Left hindlimb (tissue), 1 donor: ENCODE data around the gene TFEB.
A peak's percentile ranks its signal among the peaks of the same experiment; 100 is the strongest.

Source experiments
- DNase-seq: peaks from one replicate; pipeline ENCODE4 v3.0.0-alpha.2; 2018

Gene TFEB

DNA sequence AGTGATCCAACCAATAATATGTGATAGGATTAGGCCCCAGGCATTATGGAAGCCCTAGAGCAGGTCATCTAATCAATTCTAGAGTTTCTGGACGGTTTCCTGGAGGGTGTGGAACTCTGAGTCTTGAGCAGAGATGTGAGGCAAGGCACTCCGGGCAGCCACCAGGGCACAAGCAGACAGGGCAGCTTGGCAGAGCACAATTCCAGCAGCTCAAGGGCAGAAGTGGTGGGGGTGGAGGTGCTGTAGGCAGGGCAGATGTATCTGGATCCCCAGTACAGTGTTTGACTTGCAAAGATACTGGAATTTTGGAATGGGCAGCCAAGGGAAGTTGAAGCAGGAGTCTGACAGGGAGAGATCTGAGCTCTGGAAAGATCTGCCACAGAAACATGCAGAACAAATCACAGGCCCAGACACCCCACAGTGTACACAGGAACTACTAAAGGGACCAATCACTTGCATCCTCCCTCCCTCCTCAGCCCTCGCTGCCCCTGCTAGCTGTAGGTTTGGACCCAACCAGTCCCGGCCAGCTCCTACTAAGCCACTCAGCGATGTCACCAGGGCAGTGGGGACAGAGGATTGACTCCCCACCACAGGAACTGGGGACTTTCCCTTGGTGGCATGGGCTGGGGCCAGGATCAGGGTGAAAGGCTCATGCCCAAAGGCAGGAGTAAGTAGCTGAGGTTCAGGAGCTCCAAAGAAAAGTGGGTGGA is 47.0 kb downstream of the TFEB start:
- peak; percentile 27 for DNase-seq

DNA sequence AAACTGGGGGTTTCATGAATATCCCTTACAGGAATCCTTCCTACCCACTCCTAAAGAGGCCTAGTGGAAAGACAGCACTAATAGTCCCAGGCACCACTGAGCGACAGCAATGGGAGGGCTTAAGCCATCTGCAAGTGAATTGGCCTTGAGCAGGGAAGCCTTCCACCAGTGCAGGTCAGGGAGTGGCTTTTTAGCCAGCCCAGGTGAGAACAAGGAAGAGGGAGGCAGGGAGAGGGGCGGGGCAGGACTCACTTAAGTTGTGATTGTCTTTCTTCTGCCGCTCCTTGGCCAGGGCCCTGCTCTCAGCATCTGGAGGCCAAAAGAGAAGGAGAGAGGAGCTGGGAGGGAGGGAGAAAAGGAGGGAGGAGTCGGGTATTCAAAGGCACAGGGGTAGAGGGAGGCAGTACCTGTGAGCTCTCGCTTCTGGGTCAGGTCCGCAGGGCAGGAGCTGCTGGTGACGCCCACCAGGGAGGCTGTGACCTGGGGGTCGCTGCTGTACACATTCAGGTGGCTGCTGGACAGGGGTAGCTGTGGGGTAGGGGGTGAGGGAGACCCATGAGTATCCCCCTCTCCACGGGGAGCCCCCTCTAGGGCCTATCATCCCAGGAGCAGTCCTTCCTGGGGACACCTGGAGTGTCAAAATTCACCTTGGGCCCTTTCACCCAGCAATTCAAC is 47.8 kb downstream of the TFEB start:
- DNase-seq = peak; percentile 18

DNA sequence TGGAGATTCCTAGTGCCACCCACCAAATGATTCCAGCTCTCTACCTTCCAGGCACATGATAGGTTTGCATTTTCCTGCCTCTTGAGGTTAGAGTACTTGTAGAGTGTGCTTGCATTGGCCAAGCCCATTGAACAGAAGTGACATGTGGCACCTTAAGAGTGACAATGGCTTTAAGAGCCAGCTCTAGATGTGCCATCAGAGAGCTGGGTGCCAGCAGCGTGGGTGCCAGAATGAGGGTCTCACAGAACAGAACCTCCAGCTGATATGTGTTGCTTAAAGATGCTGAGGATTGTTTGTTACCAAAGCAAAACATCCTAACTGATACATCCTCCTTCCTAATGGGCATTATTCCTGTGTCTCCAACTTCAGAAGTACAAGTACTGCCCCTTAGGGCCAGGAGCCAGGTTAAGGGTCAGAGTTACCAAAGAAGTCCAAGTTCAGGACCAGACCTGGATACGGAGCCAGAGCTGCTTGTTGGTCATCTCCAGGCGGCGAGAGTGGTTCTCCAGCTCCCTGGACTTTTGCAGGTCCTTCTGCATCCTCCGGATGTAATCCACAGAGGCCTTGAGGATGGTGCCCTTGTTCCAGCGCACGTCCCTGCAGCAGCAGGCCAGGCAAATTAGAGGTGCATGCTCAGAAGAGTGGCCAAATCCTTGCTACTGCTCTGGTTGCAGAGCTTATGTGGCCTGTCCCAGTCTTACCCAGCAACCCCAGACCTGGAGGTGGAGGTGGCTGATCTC is 49.6 kb downstream of the TFEB start:
- no peak for DNase-seq

DNA sequence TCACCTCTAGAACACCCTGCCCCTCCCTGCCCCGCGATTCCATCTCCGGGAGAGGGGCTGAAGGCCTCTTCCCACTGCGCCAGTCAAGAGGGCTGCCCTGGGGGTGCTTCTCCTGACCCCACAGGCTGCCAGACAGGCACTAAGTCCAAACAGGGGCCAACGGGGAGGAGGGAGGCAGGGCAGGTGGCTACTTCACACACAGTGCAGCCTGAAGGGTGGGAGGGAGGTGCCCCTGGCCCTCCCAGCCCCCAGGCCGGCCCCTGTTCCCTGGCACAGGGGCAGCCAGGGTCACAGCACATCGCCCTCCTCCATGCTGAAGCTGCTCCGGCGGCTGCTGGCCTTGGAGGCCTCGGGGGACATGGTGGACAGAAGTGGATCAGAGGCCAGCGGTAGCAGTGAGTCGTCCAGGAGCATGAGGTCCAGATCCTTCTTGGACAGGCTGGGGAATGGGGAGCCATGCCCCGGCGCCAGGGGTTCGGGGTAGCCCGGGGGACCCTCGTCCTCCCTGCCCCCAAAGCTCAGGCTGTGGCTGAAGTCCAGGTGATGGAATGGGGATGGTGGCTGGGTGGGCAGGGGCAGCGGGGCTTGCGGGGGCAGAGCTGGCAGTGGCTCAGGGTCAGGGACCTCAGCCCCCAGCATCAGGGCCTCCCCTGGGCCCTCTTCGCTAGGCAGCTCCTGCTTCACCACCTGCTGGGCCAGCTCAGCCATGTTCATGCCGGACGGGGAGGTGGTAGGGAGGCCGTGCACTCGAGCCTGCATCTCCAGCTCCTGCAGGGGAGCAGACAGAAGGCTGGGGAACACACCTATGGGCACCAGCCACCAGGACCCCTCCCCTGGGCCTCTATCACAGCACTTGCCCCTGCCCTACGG is 50.9 kb downstream of the TFEB start:
- DNase-seq = no peak

DNA sequence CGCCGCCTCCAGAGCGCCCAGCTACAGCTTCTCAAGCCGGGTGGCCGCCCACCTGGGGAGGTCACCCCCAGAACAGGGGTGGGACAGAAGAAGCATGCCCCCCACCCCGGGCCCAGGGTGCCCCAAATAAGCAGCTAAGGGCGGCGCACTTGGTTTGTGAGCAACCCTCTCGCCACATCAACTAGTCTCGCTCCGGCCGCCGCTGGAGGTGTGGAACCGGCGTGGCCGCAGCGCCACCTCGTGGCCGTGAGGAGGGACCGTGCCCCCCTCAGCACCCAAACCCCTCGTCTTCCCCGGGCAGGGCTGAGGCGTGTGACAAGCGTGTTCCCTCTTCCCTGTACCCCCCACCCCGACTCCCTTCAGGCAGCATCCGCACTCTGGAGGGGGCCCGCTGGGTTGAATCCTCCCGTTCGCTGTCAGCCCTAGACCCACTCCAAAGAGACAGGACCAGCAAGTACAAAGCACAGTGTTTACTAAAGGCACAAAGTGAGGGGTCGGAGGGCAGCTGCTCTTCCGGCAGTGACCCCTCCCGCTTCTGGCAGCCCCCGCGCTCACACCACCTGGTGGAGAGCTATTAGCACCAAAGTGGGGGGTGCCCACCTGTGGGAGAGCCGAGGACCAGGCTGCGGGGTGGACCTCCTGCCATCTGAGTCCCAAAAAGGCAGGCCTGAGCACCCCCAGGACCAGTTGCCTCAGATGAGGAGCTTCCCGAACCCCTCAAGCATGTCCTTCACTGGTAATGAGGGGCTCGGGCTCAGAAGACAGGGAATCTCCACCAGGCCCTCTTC is 51.7 kb downstream of the TFEB start:
- peak; percentile 90 for DNase-seq

DNA sequence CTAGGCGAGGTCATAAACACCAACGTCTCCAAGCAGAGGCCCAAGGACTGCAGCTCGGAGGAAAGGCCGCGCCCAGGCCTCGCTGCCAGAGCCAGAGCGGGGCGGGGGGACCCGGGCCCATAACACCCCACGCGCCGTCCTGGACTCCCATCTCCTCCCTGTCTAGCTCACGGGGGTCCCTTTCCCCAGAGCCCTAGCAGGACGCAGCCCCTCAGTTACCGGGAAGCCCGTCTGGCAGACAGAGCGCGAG is 52.2 kb downstream of the TFEB start:
- DNase-seq = no peak

DNA sequence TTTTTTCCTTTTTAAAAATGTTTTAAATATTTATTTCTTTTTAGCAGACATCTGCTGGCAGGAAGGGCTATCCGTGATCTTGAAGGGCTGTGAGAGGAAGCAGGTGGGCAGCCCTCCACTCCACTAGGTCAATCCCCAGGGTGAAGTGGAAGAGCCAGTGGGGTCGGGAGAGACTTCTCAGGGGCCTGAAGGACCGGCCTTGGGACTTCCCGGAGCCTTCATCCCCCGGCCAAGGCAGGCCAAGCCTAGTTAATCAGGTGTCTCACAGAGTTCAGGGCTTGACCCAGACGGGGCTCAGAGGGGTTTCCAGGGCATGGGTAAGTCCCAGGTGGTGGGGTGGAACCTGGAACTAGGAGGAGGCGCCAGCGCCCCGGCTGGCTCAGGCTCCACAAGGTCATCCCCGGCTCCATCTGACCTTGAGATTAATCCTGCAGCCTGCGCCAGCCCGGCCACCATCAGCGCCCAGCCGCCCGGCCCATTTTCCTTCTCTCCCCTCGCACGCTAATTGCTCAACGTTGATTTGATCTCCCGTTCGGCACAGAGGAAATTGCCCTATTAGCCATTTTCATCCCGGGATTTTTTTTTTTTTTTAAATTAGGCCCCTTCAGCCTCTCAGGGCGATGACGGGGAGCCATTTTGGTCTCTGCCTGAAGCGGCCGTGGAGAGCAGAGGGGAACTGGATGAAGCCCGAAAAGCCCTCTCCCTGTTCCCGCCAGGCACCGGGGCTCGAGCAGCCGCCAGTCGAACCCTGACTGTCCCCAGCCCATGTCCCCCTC is 52.7 kb downstream of the TFEB start:
- no peak for DNase-seq

DNA sequence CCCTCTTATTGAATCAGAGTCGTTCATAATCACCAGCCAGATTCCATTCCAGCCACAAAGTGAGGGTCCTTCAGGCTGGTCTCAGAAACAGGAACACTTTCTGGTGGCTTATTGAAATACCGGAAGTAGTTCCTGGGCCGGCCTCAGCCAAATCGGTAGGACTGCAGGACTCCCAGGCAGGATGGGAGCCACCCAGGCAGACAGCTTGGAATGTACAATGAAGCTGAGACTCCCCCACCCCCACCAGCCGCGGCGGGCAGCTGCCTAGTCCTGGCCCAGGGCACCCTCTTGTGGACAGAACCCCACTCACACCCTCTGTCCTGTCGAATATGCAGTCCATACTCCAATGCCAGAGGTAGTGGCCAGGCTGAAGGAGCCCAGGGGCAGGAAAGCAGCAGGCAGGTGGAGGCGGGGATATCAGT is 53.3 kb downstream of the TFEB start:
- DNase-seq = peak; percentile 95

DNA sequence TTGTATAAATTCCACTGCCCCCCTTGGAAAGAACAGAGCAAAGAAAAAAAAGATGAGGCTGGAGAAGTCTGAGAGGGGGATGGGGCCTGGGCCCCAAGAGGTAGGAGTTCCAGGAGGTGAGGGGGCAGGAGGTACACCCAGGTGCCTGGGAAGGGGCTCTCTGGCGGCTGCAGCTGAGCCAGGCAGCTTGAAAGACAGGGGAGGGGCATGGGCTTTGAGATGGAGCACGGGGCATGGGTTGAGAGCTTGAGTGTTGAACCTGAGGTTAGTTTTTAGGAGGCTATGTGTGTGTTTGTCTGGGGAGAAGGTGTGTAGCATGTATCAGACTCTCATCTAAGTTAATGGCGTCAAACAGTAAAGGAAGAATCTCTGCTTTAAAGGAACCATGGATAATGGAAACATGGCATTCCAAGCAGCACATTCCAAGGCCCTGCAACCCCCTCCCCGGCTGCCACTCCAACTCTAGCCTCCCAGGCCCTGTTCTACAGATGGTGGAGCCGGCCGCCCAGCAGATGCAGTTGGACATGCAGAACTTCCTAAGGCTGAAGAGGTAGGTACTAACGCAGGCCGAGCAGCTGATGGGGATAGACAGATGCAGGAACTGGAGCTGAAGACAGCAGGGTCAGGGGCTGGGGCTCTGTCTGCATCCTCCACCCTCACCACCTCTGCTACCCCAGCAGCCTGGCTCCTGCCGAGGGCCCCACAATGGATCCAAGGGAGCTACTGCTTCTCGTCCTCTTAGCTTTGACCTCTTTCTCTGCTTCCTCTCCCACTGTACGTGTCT is 55.0 kb downstream of the TFEB start:
- DNase-seq = no peak

DNA sequence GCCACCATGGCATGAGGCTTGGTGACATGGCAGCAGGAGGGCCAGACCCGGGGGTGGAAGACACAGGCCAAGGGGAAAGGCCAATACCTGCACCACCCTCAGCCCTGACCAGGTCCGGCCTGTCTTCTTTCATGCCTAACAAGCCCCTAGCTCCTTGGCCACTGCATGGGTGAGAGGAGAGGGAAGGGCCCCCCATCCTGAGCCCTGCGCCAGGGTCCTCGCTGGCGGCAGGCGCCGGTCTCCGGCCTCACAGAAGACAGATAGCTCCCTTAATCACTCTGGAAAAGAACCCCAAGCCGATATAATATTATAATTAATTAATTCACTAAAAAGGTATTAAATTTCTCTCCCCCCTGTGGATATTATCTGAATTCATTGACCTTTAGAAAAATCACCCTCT is 55.7 kb downstream of the TFEB start:
- DNase-seq = no peak

DNA sequence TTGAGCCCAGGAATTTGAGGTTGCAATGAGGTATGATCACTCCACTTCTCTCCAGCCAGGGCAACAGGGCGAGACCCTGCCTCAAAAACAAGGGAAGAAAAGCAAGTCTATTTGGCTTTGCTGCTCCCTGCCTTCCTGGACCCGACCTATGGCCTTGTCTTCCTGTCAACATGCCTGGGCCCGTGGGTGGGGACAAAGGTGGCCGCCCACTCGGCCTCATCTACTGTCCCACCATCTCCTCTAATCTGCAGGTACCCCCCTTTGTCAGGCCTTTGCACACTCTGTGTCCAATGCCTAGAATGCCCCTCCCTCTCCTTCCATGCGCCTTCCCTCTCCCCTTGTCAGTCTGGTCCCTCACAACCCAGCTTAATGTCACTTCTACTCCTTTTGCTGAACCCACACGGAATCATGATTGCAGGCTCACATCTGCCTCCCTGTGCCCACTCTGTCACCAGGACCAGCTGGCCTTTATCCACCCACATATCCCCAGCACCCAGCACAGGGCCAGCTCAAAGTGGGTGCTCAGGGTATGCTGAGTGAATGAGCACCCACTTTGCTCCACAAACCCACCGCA is 56.8 kb downstream of the TFEB start:
- DNase-seq = no peak

DNA sequence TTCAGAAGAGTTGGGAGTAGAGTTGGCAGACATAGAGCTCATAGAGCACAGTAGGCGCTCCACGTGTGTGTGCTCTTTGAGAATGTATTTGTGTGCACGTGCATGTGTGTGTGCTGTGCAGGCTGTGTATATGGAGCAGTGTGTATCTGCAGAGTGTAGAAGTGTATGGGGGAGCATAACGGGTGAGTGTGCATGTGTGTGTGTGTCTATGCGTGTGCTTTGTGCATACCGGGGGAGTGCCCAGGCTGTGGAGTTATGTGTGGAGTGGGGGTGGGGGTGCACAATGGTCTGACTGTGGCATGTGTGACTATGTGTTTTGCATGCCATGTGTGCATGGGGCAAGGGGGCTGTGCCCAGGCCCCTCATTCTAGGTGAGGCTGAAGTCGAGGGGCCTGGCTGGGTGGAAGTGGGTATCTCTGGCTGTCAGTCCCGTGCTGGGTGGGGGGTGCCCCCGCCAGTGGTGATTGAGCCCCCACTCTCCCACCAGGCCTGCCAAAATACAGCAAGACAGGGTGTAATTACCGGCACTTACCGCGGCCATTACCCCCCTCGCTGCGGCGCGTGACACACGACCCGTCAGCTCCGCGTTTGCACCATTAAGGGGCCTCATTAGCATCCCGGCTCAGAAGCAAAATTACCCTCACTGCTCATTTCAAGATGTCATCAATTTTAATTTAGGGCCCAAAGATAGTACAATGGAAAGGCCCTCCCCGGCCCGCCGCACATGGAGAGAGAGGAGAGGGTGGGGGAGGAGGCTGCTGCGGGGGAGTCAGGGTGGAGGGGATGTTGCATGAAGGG is 58.1 kb downstream of the TFEB start:
- DNase-seq = no peak

DNA sequence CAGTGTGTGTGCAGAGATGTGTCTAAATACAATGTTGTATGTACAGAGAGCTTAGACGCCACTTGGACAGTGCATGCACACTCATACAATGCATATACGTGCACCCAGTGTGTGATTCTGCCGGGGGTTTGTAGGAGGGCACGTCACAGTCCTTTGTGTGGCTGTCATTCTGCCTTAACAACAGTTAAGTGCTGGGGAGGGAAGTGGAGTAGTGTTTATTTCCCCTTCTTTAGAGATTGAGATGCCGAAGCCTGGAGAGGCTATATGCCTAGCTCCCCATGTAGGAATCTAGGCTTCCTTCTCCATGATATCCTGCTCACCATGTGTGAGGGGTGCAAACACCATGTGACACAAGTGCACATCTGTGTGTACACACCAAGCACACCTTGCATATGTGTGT is 59.0 kb downstream of the TFEB start:
- no peak for DNase-seq

DNA sequence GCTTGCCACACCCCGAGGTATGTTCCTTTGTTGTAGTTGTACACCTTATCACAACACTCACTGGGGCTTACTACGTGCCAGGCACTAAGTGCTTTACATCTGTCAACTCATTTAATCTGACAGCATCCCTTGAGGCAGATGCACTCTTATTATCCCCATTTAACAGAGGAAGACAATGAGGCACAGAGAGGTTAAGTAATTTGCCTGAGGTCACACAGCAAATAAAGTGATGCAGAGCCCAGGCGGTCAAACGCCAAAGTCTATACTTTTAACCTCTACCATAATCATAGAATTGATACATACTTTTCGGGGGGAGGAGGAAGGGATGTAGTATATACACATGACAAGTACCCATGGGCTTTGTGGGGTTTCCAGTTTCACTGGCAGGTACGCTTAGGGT is 59.4 kb downstream of the TFEB start:
- no peak for DNase-seq

DNA sequence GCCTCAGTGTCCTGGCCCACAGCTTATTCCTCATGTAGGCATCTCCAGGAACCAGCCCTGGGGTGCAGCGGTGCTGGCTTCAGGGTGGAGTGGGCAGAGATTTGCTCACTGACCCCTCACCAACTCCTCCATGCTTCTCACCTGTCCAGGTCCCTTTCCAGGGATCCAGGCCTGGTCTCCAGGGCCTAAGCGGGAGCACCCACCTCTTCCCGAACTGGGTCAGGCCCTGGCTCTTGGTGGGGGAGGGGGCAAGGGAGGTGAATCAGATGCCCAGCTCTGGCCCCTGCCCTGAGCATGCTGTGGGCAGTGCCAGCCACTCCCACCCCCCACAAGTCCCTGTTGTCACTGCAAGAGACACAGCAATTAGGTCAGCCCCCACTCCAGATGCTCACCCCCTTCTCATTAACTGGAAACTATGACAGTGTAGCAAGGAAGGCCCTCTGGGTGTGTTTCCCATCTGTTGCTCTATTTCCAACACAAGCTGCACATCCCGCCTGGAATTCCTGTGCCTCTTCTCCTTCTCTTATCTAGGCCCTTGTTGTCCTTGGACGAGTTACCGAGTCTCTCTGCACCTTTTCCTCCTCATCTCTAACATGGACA is 60.1 kb downstream of the TFEB start:
- no peak for DNase-seq

DNA sequence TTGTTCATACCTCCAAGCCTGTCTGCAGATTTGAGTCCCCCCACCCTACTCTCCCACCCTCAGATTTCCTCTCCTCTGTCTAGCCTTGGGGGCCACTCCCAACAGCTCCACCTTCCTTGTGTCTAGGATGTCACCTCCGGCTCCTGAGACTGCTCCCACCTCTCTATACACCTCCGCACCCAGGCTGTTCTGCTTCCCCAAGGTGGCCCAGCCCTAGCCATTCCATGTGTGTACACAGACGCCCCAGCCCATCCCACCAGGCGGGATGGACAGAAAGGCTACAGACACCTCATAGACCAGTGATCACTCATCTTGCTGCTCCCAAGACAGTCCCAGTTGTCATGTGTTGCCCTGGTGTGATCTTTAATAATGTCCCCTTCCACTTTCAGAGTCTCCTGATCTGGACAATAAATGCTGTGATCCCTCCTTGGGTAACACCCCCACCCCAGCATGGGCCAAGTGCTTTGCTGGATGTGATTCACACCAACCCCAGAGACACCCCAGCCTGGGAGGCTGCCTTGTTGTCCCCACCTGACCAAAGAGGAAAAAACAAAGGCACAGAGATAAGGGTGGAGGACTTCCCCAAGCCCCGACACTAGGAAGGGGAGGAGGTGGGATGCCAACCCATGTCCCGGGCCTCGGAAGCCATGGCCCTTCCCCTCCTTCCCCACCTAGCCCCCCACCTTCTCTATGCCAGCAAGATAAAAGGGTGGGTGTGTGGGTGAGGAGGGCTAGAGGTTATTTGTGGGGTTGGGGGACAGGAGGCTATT is 61.0 kb downstream of the TFEB start:
- DNase-seq = no peak

DNA sequence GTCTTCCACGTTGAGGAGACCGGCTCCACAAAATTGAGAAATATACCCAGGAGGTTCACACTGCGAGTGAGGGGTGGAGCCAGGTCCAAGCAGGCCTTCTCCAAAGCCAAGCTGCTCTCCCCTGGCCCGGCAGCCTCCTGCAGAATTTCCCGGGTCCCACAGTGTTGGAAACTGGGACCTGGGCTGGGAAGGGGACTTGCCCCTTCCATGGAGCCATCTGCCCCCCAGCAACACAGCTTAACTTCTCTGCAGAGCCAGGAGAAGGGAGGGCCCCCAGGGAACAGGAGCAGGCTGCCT is 61.8 kb downstream of the TFEB start:
- no peak for DNase-seq

DNA sequence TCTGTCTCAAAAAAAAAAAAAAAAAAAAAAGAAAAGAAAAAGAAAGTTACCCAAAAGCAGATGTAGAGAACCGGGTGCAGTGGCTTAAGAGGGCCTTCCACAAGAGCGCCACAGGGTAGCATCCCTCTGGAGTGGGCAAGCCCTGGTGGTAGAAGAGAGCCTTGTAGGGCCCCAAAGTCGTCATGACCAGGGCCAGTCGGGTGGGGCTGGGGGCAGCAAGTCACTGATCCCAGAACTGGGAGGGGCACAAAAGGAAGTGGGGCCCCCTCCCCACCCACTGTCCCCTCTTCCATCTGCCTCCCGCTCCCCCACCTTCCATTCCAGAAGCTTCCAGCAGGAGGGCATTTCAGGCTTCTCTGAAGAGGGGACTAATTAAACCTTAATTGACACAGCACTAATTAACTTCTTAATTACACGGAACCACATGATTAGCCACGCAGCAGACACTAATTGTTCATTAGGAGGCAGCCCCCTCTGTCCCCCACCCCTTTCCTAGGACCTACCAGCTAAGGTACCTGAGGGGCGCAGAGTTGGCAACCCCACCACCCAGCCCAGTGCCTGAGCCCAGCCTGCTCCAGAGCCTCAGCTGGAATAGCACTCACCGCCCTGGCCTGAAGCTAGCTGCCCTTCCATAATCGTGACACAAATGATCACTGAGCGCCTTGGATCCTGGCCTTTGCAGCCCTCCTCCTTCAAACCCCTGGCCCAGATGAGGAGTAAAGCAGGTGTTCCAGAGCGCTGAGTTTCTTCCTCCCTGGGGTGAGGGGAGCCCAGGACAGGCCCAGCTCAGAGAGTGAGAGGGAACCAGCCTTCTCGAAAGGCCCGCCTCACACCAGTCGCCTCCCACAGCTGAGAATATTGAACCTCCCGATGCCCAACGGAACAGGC is 62.3 kb downstream of the TFEB start:
- DNase-seq = no peak
